ENCODE data around the gene VTA1.
"Not testable (repeated sequence)": the region's sequence is repeated elsewhere in the genome, so short reads cannot be mapped to it uniquely, and the experiment has no call there.

The VTA1 gene

GRCh38 chr6:142172758-142173157 is 25.7 kb downstream of the VTA1 start:
- no peak overlapping the region for H3K27ac ChIP-seq (ENCODE audit: low read depth, low read length)
- peaks cover under 1% of the 10 kb centered on the region for H3K9me3 ChIP-seq (ENCODE audit: low read length)
- no peaks in the 10 kb centered on the region for H3K4me1 ChIP-seq (ENCODE audit: insufficient read depth, low read length)
- H3K27me3 ChIP-seq (ENCODE audit: control insufficient read depth in 1 of 2, insufficient read depth in 2 of 2, low read length in 2 of 2) = no peaks in the 10 kb centered on the region
- no peak overlapping the region for H3K4me3 ChIP-seq (ENCODE audit: low read depth in 1 of 2, low read length in 2 of 2)
- H3K9ac ChIP-seq (ENCODE audit: low read length) = no peak overlapping the region
- peaks cover 35% of the 10 kb centered on the region for H3K36me3 ChIP-seq (ENCODE audit: insufficient read depth, low read length)

GRCh38 chr6:142173980-142174379 is 26.9 kb downstream of the VTA1 start:
- Histone ChIP-seq H3K27ac (ENCODE audit: low read depth, low read length) (no peak overlapping the region), H3K36me3 (ENCODE audit: insufficient read depth, low read length) (peaks cover 31% of the 10 kb centered on the region), H3K4me3 (ENCODE audit: low read depth in 1 of 2, low read length in 2 of 2) (no peak overlapping the region), H3K9me3 (ENCODE audit: low read length) (peaks cover 5% of the 10 kb centered on the region), H3K9ac (ENCODE audit: low read length) (no peak overlapping the region), H3K27me3 (ENCODE audit: control insufficient read depth in 1 of 2, insufficient read depth in 2 of 2, low read length in 2 of 2) (no peaks in the 10 kb centered on the region), H3K4me1 (ENCODE audit: insufficient read depth, low read length) (no peaks in the 10 kb centered on the region)

GRCh38 chr6:142174703-142175102 is 27.6 kb downstream of the VTA1 start:
- Histone ChIP-seq H3K36me3 (ENCODE audit: insufficient read depth, low read length) (peaks cover 31% of the 10 kb centered on the region), H3K9ac (ENCODE audit: low read length) (no peak overlapping the region), H3K9me3 (ENCODE audit: low read length) (peaks cover 5% of the 10 kb centered on the region), H3K27ac (ENCODE audit: low read depth, low read length) (no peak overlapping the region), H3K4me3 (ENCODE audit: low read depth in 1 of 2, low read length in 2 of 2) (no peak overlapping the region), H3K4me1 (ENCODE audit: insufficient read depth, low read length) (no peaks in the 10 kb centered on the region), H3K27me3 (ENCODE audit: control insufficient read depth in 1 of 2, insufficient read depth in 2 of 2, low read length in 2 of 2) (no peaks in the 10 kb centered on the region)

DNA sequence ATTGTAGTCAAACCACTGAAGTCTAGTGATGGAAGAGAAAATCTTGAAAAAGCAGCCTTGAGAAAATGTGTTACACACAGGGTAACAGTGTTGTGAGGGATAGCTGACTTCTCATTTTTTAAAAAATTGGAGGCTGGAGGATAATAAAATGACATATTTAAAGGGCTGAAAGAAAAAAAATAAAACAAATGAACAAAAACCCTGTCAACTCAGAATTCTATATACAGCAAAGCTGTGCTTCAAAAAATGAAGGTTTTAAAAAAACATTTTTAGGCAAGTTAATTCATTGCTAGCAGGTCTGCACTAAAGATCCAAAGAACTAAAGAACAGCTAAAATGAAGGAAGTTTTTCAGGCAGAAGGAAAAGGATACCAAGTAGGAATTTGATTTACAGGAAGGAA is 31.1 kb downstream of the VTA1 start:
- Histone ChIP-seq H3K4me1 (ENCODE audit: insufficient read depth, low read length) (no peaks in the 10 kb centered on the region), H3K27ac (ENCODE audit: low read depth, low read length) (no peak overlapping the region), H3K4me3 (ENCODE audit: low read depth in 1 of 2, low read length in 2 of 2) (no peak overlapping the region), H3K27me3 (ENCODE audit: control insufficient read depth in 1 of 2, insufficient read depth in 2 of 2, low read length in 2 of 2) (no peaks in the 10 kb centered on the region), H3K36me3 (ENCODE audit: insufficient read depth, low read length) (peaks cover 19% of the 10 kb centered on the region), H3K9ac (ENCODE audit: low read length) (no peak overlapping the region), H3K9me3 (ENCODE audit: low read length) (peaks cover 5% of the 10 kb centered on the region)

DNA sequence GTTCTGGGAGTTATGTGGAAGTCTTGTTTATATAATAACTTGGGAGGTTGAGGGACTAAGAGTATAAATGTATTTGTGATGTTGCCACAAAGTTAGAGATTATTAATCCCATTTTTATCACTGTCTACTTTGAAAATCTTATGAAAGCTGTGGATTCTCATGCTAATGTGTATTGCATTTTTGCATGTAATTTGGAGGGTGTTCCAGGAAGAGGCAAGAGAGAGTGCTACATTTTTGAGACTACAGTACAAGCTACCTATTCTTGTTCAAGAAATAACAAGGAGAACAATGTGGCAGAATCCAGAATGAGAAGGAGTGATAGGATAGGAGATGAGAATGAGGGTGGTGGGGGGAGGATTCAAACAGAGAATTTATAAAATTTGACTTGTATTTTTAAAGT is 34.9 kb downstream of the VTA1 start:
- no peaks in the 10 kb centered on the region for H3K4me1 ChIP-seq (ENCODE audit: insufficient read depth, low read length)
- no peak overlapping the region for H3K9ac ChIP-seq (ENCODE audit: low read length)
- H3K27ac ChIP-seq (ENCODE audit: low read depth, low read length) = no peak overlapping the region
- no peak overlapping the region for H3K4me3 ChIP-seq (ENCODE audit: low read depth in 1 of 2, low read length in 2 of 2)
- peaks cover 5% of the 10 kb centered on the region for H3K9me3 ChIP-seq (ENCODE audit: low read length)
- H3K36me3 ChIP-seq (ENCODE audit: insufficient read depth, low read length) = peaks cover 4% of the 10 kb centered on the region
- no peaks in the 10 kb centered on the region for H3K27me3 ChIP-seq (ENCODE audit: control insufficient read depth in 1 of 2, insufficient read depth in 2 of 2, low read length in 2 of 2)

GRCh38 chr6:142183351-142183750 is 36.3 kb downstream of the VTA1 start:
- H3K36me3 ChIP-seq (ENCODE audit: insufficient read depth, low read length) = no peaks in the 10 kb centered on the region
- H3K4me1 ChIP-seq (ENCODE audit: insufficient read depth, low read length) = no peaks in the 10 kb centered on the region
- no peak overlapping the region for H3K9ac ChIP-seq (ENCODE audit: low read length)
- no peaks in the 10 kb centered on the region for H3K27me3 ChIP-seq (ENCODE audit: control insufficient read depth in 1 of 2, insufficient read depth in 2 of 2, low read length in 2 of 2)
- no peak overlapping the region for H3K27ac ChIP-seq (ENCODE audit: low read depth, low read length)
- no peaks in the 10 kb centered on the region for H3K9me3 ChIP-seq (ENCODE audit: low read length)
- no peak overlapping the region for H3K4me3 ChIP-seq (ENCODE audit: low read depth in 1 of 2, low read length in 2 of 2)

DNA sequence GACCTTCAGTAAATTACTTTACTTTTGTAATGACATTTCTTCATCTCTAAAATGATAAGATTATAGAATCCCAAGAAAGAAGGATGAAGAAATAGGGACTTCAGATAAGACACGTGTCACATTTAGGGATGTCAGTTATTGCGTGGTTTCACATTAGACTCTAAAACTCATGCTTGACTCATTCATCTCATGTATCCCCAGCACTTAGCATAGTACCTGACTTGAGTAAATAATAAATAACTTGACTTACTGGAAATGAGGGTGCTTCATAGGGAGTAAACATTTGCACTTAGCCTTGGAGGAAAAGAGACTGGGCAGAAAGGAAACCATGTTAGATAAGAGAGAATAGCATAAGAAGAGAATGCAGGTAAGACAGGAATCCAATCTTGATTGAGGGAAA is 37.2 kb downstream of the VTA1 start:
- H3K9me3 ChIP-seq (ENCODE audit: low read length) = no peaks in the 10 kb centered on the region
- no peak overlapping the region for H3K4me3 ChIP-seq (ENCODE audit: low read depth in 1 of 2, low read length in 2 of 2)
- H3K9ac ChIP-seq (ENCODE audit: low read length) = no peak overlapping the region
- H3K27ac ChIP-seq (ENCODE audit: low read depth, low read length) = no peak overlapping the region
- no peaks in the 10 kb centered on the region for H3K36me3 ChIP-seq (ENCODE audit: insufficient read depth, low read length)
- no peaks in the 10 kb centered on the region for H3K27me3 ChIP-seq (ENCODE audit: control insufficient read depth in 1 of 2, insufficient read depth in 2 of 2, low read length in 2 of 2)
- H3K4me1 ChIP-seq (ENCODE audit: insufficient read depth, low read length) = no peaks in the 10 kb centered on the region

DNA sequence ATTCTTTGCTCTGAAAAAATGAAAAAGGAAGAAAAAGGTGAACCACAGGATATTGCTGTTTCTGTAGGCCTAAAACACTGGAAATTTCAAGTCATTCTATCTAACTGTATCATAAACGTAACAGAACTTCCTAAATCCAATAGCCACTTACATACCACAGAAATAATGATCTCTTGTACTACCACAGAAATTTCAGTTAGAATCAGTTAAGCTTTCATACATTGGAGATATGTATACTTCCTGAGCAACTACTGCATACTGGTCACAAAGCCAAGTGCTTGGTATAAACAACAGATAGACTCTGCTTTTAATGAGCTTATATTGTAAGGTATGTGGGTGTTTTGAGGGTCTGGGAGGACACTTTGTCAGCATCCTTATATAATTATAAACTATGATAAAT is 38.6 kb downstream of the VTA1 start:
- Histone ChIP-seq H3K4me3 (ENCODE audit: low read depth in 1 of 2, low read length in 2 of 2) (no peak overlapping the region), H3K27ac (ENCODE audit: low read depth, low read length) (no peak overlapping the region), H3K27me3 (ENCODE audit: control insufficient read depth in 1 of 2, insufficient read depth in 2 of 2, low read length in 2 of 2) (no peaks in the 10 kb centered on the region), H3K9me3 (ENCODE audit: low read length) (no peaks in the 10 kb centered on the region), H3K36me3 (ENCODE audit: insufficient read depth, low read length) (no peaks in the 10 kb centered on the region), H3K4me1 (ENCODE audit: insufficient read depth, low read length) (no peaks in the 10 kb centered on the region), H3K9ac (ENCODE audit: low read length) (no peak overlapping the region)

DNA sequence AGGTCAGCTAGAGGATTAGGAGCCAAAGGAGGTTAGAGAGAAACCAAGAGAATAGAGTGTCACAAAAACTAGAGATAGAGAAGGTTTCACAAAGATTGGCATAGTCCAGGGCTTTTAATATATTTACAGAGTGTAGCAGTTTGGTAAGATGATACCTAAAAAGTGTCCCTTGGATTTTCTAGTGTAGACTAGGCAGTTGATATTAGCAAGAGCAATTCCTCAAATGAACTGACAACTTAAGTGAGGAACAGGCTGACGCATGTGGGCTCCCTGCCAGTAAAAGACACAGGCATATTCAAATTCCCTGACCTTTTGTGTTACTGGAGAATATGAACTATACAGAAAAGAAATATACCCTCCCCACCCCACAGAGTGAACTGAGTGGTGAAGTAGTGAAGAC is 40.1 kb downstream of the VTA1 start:
- Histone ChIP-seq H3K9me3 (ENCODE audit: low read length) (no peaks in the 10 kb centered on the region), H3K36me3 (ENCODE audit: insufficient read depth, low read length) (no peaks in the 10 kb centered on the region), H3K9ac (ENCODE audit: low read length) (no peak overlapping the region), H3K27ac (ENCODE audit: low read depth, low read length) (no peak overlapping the region), H3K27me3 (ENCODE audit: control insufficient read depth in 1 of 2, insufficient read depth in 2 of 2, low read length in 2 of 2) (no peaks in the 10 kb centered on the region), H3K4me1 (ENCODE audit: insufficient read depth, low read length) (no peaks in the 10 kb centered on the region), H3K4me3 (ENCODE audit: low read depth in 1 of 2, low read length in 2 of 2) (no peak overlapping the region)

- not testable (repeated sequence) for H3K27me3 ChIP-seq (ENCODE audit: control insufficient read depth in 1 of 2, insufficient read depth in 2 of 2, low read length in 2 of 2); H3K9ac ChIP-seq (ENCODE audit: low read length); H3K4me1 ChIP-seq (ENCODE audit: insufficient read depth, low read length); H3K36me3 ChIP-seq (ENCODE audit: insufficient read depth, low read length); H3K9me3 ChIP-seq (ENCODE audit: low read length); H3K27ac ChIP-seq (ENCODE audit: low read depth, low read length); H3K4me3 ChIP-seq (ENCODE audit: low read depth in 1 of 2, low read length in 2 of 2)
These were observed 41.3 kb downstream of the VTA1 start for GRCh38 chr6:142188341-142188740.

DNA sequence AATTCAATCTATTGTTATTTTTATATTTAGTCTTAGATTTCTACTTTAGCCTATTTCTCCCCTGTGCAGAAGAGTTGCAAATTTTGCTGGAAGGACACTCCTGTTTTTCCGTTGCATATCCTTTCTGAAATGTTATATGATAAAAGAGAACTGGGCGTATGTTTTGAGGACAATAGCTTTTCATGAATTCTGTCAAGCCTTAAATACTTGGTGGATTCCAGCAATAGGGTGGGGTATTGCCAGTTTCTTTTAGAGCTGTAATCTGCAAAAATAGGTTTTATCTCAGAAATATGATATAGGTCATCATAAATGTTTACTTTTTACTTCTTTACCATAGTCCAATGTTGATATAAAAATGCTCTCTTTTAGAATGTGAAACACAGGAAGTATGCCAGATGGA is 42.0 kb downstream of the VTA1 start:
- Histone ChIP-seq H3K27me3 (ENCODE audit: control insufficient read depth in 1 of 2, insufficient read depth in 2 of 2, low read length in 2 of 2) (no peaks in the 10 kb centered on the region), H3K4me1 (ENCODE audit: insufficient read depth, low read length) (no peaks in the 10 kb centered on the region), H3K4me3 (ENCODE audit: low read depth in 1 of 2, low read length in 2 of 2) (no peak overlapping the region), H3K9ac (ENCODE audit: low read length) (no peak overlapping the region), H3K9me3 (ENCODE audit: low read length) (no peaks in the 10 kb centered on the region), H3K27ac (ENCODE audit: low read depth, low read length) (no peak overlapping the region), H3K36me3 (ENCODE audit: insufficient read depth, low read length) (no peaks in the 10 kb centered on the region)

- Histone ChIP-seq H3K27ac (ENCODE audit: low read depth, low read length) (no peak overlapping the region), H3K4me3 (ENCODE audit: low read depth in 1 of 2, low read length in 2 of 2) (no peak overlapping the region), H3K9me3 (ENCODE audit: low read length) (no peaks in the 10 kb centered on the region), H3K36me3 (ENCODE audit: insufficient read depth, low read length) (no peaks in the 10 kb centered on the region), H3K9ac (ENCODE audit: low read length) (no peak overlapping the region), H3K4me1 (ENCODE audit: insufficient read depth, low read length) (no peaks in the 10 kb centered on the region), H3K27me3 (ENCODE audit: control insufficient read depth in 1 of 2, insufficient read depth in 2 of 2, low read length in 2 of 2) (no peaks in the 10 kb centered on the region)
These were observed 45.3 kb downstream of the VTA1 start for GRCh38 chr6:142192343-142192742.
